IMR-90 (cell line): ENCODE data around the gene FAU. TPM values are rescaled to one million over a fixed set of nuclear protein-coding genes. Genes with fewer than 3 reads are reported as not detected.

ENCODE experiments used
- ATAC-seq: fragments of 200-7000 bp; cut with Tn5 transposase; 2 replicates; pipeline ENCODE4 v1.9.1; 2020; ENCODE audit warnings: low read depth, mild to moderate bottlenecking, moderate library complexity
- BruUV-seq: library from RNA; stranded (reverse); fragments of 400-500 nt; replicated peaks from 2 replicates; lab custom pipeline; 2021; lab: Mats Ljungman, UMichigan
- CTCF ChIA-PET: fragments of 300-600 bp; formaldehyde crosslinking; extraction: SDS; loops from one replicate; lab custom pipeline; 2021; ENCODE audit warnings: antibody characterized with exemption; lab: Yijun Ruan, JAX
- POLR2A ChIA-PET: fragments of 300-600 bp; sonication (Branson Sonifier 250); formaldehyde crosslinking; loops from one replicate; lab custom pipeline; 2022; ENCODE audit warnings: antibody characterized with exemption; ENCODE audit not compliant: unreplicated experiment; lab: Charles Lee
- DNase-seq: peaks from one replicate; pipeline ENCODE4 v3.0.0; 2013
- H2AFZ ChIP-seq: replicated peaks from 2 replicates; pipeline ENCODE3; 2013; ENCODE audit warnings: low read length, mild to moderate bottlenecking; ENCODE audit not compliant: poor library complexity
- H2AK5ac ChIP-seq: 2 replicates; pipeline ENCODE4 v1.6.1; 2013; ENCODE audit warnings: low read depth, low read length, inconsistent platforms
- H2AK9ac ChIP-seq: replicated peaks from 2 replicates; pipeline ENCODE3; 2013; ENCODE audit warnings: mild to moderate bottlenecking, low read depth, low read length, moderate library complexity; ENCODE audit not compliant: poor library complexity
- H2BK120ac ChIP-seq: 2 replicates; pipeline ENCODE4 v1.6.1; 2013; ENCODE audit warnings: low read depth, low read length, inconsistent platforms
- H2BK15ac ChIP-seq: 3 replicates; pipeline ENCODE4 v1.6.1; 2013; ENCODE audit warnings: low read depth, low read length, inconsistent platforms
- H2BK20ac ChIP-seq: 2 replicates; pipeline ENCODE4 v1.6.1; 2013; ENCODE audit warnings: low read depth, mild to moderate bottlenecking, inconsistent platforms, low read length, moderate library complexity
- H2BK5ac ChIP-seq: 2 replicates; pipeline ENCODE4 v1.6.1; 2013; ENCODE audit warnings: mild to moderate bottlenecking, low read depth, low read length, inconsistent platforms; ENCODE audit not compliant: poor library complexity, severe bottlenecking
- H3K14ac ChIP-seq: replicated peaks from 2 replicates; pipeline ENCODE4 v1.6.1; 2013; ENCODE audit warnings: low read depth, low read length, inconsistent platforms
- H3K18ac ChIP-seq: 2 replicates; pipeline ENCODE4 v1.6.1; 2013; ENCODE audit warnings: low read depth, low read length, control low read depth
- H3K23ac ChIP-seq: 2 replicates; pipeline ENCODE4 v1.6.1; 2013; ENCODE audit warnings: low read depth, low read length, inconsistent platforms
- H3K27ac ChIP-seq: 2 replicates; pipeline ENCODE4 v1.5.1; 2013; ENCODE audit warnings: mild to moderate bottlenecking, control low read depth, low read length; ENCODE audit not compliant: insufficient read depth
- H3K27me3 ChIP-seq: 2 replicates; pipeline ENCODE4 v1.6.1; 2013; ENCODE audit warnings: low read length; ENCODE audit not compliant: control insufficient read depth, insufficient read depth
- H3K36me3 ChIP-seq: 2 replicates; pipeline ENCODE4 v1.6.1; 2013; ENCODE audit warnings: low read length, mixed read lengths; ENCODE audit not compliant: control insufficient read depth, insufficient read depth
- H3K4ac ChIP-seq: 2 replicates; pipeline ENCODE4 v1.6.1; 2013; ENCODE audit warnings: low read depth, low read length, inconsistent platforms
- H3K4me1 ChIP-seq: 2 replicates; pipeline ENCODE4 v1.6.1; 2013; ENCODE audit warnings: low read length, mixed read lengths; ENCODE audit not compliant: control insufficient read depth, insufficient read depth
- H3K4me2 ChIP-seq: 2 replicates; pipeline ENCODE4 v1.6.1; 2013; ENCODE audit warnings: low read depth, mild to moderate bottlenecking, control low read depth, low read length, moderate library complexity
- H3K4me3 ChIP-seq: 2 replicates; pipeline ENCODE4 v1.5.1; 2013; ENCODE audit warnings: low read depth, mild to moderate bottlenecking, control low read depth, low read length, moderate library complexity; ENCODE audit not compliant: insufficient read depth
- H3K56ac ChIP-seq: 2 replicates; pipeline ENCODE4 v1.6.1; 2013; ENCODE audit warnings: low read length, inconsistent platforms; ENCODE audit not compliant: insufficient read depth; ENCODE audit errors: extremely low read depth
- H3K79me1 ChIP-seq, 2 experiments: 2 replicates each; pipeline ENCODE4 v1.6.1; 2013; ENCODE audit warnings: low read length in 2 of 2, inconsistent platforms in 1 of 2, low read depth in 1 of 2
- H3K9ac ChIP-seq: 2 replicates; pipeline ENCODE4 v1.6.1; 2013; ENCODE audit warnings: low read depth, low read length, control low read depth
- H3K9me1 ChIP-seq: 2 replicates; pipeline ENCODE4 v1.6.1; 2013; ENCODE audit warnings: low read length, inconsistent platforms; ENCODE audit not compliant: insufficient read depth
- H3K9me3 ChIP-seq: 2 replicates; pipeline ENCODE4 v1.6.1; 2013; ENCODE audit warnings: low read length; ENCODE audit not compliant: control insufficient read depth, insufficient read depth
- H4K20me1 ChIP-seq: 2 replicates; pipeline ENCODE4 v1.6.1; 2013; ENCODE audit warnings: low read length, inconsistent platforms; ENCODE audit not compliant: insufficient read depth
- H4K5ac ChIP-seq: 2 replicates; pipeline ENCODE4 v1.6.1; 2013; ENCODE audit warnings: mild to moderate bottlenecking, low read depth, low read length, control low read depth
- H4K8ac ChIP-seq, 2 experiments: 2 replicates each; pipeline ENCODE4 v1.6.1; 2013; ENCODE audit warnings: low read depth in 2 of 2, low read length in 2 of 2, control low read depth in 1 of 2, inconsistent platforms in 1 of 2
- H4K91ac ChIP-seq: 2 replicates; pipeline ENCODE4 v1.6.1; 2013; ENCODE audit warnings: low read depth, low read length, inconsistent platforms; ENCODE audit not compliant: insufficient read depth
- FOS ChIP-seq: fragments of 150-350 bp; IDR thresholded peaks from 2 replicates; pipeline ENCODE4 v1.6.1; 2016; ENCODE audit warnings: low read depth, low read length
- WGBS, 2 experiments: methylation state at CpG; one replicate each; pipeline versions ENCODE4 v1.1.5 to v1.1.7; 2013; ENCODE audit warnings: missing lambda C conversion rate in 2 of 2; ENCODE audit not compliant: insufficient read length in 1 of 2; ENCODE audit errors: extremely low coverage in 2 of 2; 5-methylcytosine and 5-hydroxymethylcytosine counted together
- dilution Hi-C: fragments of 300-500 bp; cut with HindIII; formaldehyde crosslinking; loops from one replicate; pipeline ENCODE4 v1.14.3; 2018; ENCODE audit warnings: low sequenced_read_pairs; ENCODE audit not compliant: unreplicated experiment
- in situ Hi-C: fragments of 300-500 bp; cut with MboI; formaldehyde crosslinking; loops from 3 replicates; pipeline ENCODE4 v1.14.3; 2019; ENCODE audit warnings: low sequenced_read_pairs, inconsistent platforms, mixed read lengths
- intact Hi-C: fragments of 100-400 bp; cut with micrococcal nuclease; formaldehyde crosslinking; loops from 2 replicates; pipeline ENCODE4 v1.10.0; 2022
- polyA plus RNA-seq, 3 experiments: library from polyadenylated mRNA; depleted of rRNA; stranded (reverse); fragments of >200 nt; gene quantifications; 2 replicates each; pipeline ENCODE4 v1.2.3, GENCODE V29; 2012; ENCODE audit warnings: low replicate concordance in 1 of 3
- total RNA-seq: library from RNA; depleted of rRNA; stranded (reverse); fragments of >200 nt; gene quantifications from 2 replicates; pipeline ENCODE4 v1.2.3, GENCODE V29; 2012

Gene FAU
- total and polyA plus RNA-seq, 2 of the 4 experiments (the other 2 are of a cell fraction): 189 to 652 TPM

DNA sequence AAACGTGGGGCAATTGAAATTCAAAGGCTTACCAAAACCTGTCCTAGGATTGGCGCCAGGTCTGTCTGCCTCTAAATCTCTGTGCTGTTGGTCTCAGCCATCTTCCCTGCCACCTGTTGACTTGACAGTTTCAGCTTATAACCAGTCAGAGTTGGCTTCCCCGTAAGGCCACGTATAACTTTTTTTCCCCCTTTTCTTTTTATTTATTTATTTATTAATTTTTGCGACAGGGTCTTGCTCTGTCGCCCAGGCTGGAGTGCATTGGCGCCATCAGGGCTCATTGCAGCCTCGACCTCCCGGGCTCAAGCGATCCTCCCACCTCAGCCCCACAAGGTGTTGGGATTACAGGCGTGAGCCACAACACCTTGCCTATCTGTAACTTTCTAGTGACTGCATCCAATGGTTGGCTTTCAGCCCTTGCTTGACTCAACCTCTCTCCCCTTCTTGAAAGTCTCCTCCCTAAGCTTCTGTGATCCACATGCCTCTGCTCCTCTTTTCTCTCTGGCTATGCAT is 13.8 kb upstream of the FAU start:
- Histone ChIP-seq H2BK15ac (no peak overlapping the region), H2AK5ac (peak overlapping the region; percentile 67), H3K9me3 (no peaks in the 10 kb centered on the region), H3K18ac (no peak overlapping the region), H3K4me2 (peak overlapping the region; percentile 83), H3K27ac (no peak overlapping the region; the same call in 1 of the 2 replicates), H2BK5ac (no peak overlapping the region), H3K4ac (peak overlapping the region; percentile 81), H3K9ac (peak overlapping the region; percentile 72), H2BK120ac (no peak overlapping the region), H4K20me1 (peaks cover 28% of the 10 kb centered on the region), H4K91ac (peak overlapping the region; percentile 64; the same call in 1 of the 2 replicates), H3K23ac (peak overlapping the region; percentile 36; the same call in 1 of the 2 replicates), H3K36me3 (peaks cover 22% of the 10 kb centered on the region), H3K79me1 (peaks cover 18 to 43% of the 10 kb centered on the region in 2 experiments), H3K9me1 (peaks cover 21% of the 10 kb centered on the region), H3K56ac (no peak overlapping the region), H2BK20ac (no peak overlapping the region), H2AFZ (peak overlapping the region; percentile 99), H4K5ac (peak overlapping the region; percentile 56; the same call in 1 of the 2 replicates), H3K27me3 (peaks cover 2% of the 10 kb centered on the region; the same call in 1 of the 2 replicates), H4K8ac (peak overlapping the region; percentile 93 to 99), H3K4me1 (peaks cover 6% of the 10 kb centered on the region; the same call in 1 of the 2 replicates), H2AK9ac (peak overlapping the region; percentile 79), H3K4me3 (peak overlapping the region; percentile 63), H3K14ac (peak overlapping the region; percentile 82)
- ATAC-seq (no peak), DNase-seq (no peak)
- intact Hi-C loops (no loop called here), dilution Hi-C loops (no loop called here), in situ Hi-C loops (no loop called here)
- CTCF ChIA-PET: interaction anchor here (0.6 kb wide), 2 partner anchors 13 to 290 kb away, joined by 4 to 5 read pairs; no protein-coding TSS in a partner anchor
- WGBS, 2 experiments: 71% methylated on average over 6 of the region's 11 CpGs; no CpG with 5 or more reads in 1 of the 2 experiments
- BruUV-seq: no TSS peak
- TF ChIP-seq FOS: no peak
- POLR2A ChIA-PET: no interaction called here
